ENCODE results near the gene FAM13C.

The FAM13C gene

DNA sequence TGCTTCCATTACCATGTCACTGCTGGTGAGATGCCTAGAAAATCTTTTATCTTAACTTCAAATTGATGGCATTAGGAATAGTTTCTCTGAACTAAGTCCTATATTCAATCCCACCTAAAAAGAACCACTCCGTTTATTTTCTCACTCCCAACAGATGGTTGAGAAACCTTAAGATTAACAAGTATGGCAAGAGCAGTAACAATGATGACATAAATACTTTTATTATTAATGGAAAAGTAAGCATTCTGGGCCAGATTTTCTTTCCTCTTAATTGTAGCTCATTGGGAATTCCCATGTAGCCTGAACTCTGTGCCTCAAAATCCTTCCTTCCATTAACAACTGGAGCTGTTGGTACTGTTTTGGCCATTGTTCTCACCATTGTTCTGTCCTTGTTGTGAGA is 21.1 kb upstream of the FAM13C start:
- H2BK15ac ChIP-seq (replicated peaks; ENCODE audit: low read depth), result no peak overlapping the region
- H3K4me3 ChIP-seq (ENCODE audit: low read length), result no peak overlapping the region
- no peak overlapping the region for H3K56ac ChIP-seq (ENCODE audit: low read length)
- no peaks in the 10 kb centered on the region for H3K4me1 ChIP-seq (ENCODE audit: control insufficient read depth, low read depth, low read length)
- H3K27ac ChIP-seq (ENCODE audit: low read depth, low read length), result no peak overlapping the region
- H4K8ac ChIP-seq (ENCODE audit: low read depth, low read length), result no peak overlapping the region
- no peak for DNase-seq
- no peak overlapping the region for H3K4ac ChIP-seq (ENCODE audit: low read depth, low read length)
- no peak overlapping the region for H2BK5ac ChIP-seq (ENCODE audit: low read length)
- no peak overlapping the region for H2BK120ac ChIP-seq (ENCODE audit: low read depth, low read length)
- no peak overlapping the region for H3K9ac ChIP-seq (ENCODE audit: low read length)
- H3K4me2 ChIP-seq (ENCODE audit: low read length), result no peak overlapping the region
- H3K79me1 ChIP-seq (ENCODE audit: low read length), result no peaks in the 10 kb centered on the region
- H3K79me2 ChIP-seq (ENCODE audit: control insufficient read depth, insufficient read depth, low read length), result no peaks in the 10 kb centered on the region
- no peak overlapping the region for H2AK5ac ChIP-seq (ENCODE audit: low read length)
- no peak overlapping the region for H3K18ac ChIP-seq (ENCODE audit: low read length)
- H3K27me3 ChIP-seq (ENCODE audit: insufficient read depth, low read length, poor library complexity), result no peaks in the 10 kb centered on the region
- no peaks in the 10 kb centered on the region for H3K36me3 ChIP-seq (ENCODE audit: control insufficient read depth, insufficient read depth, low read length)
- WGBS (ENCODE audit: extremely low coverage, insufficient coverage, low lambda C conversion rate), result no CpG with 5 or more reads among the region's 1 CpG
- H3K23ac ChIP-seq (ENCODE audit: low read length), result no peak overlapping the region
- no peak overlapping the region for H4K5ac ChIP-seq (ENCODE audit: low read length)

DNA sequence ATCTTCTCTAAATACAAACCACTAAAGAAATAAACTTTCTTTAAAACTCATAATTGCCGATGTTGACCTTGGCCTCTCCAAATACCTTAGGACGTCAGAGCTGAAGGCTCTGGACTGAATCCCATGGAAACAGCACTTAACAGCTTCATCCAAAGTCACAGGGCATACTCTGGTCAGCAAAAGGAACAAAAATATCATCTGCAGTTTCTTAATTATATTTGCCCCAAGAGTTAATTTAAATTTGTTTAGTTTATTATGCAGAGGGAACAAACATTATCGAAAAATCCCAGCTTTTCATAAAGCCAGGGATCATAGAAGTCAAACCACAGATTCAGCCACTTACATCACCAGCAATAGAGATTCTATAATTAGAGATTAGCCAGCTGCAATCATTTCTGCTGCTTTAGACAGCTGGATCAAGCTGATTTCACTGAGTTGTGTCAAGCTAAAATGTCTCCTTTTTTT is 20.5 kb upstream of the FAM13C start:
- Histone ChIP-seq H3K4me1 (ENCODE audit: control insufficient read depth, low read depth, low read length) (no peaks in the 10 kb centered on the region), H3K9ac (ENCODE audit: low read length) (no peak overlapping the region), H3K79me2 (ENCODE audit: control insufficient read depth, insufficient read depth, low read length) (no peaks in the 10 kb centered on the region), H3K4me2 (ENCODE audit: low read length) (no peak overlapping the region), H3K18ac (ENCODE audit: low read length) (no peak overlapping the region), H3K56ac (ENCODE audit: low read length) (no peak overlapping the region), H4K5ac (ENCODE audit: low read length) (no peak overlapping the region), H3K4me3 (ENCODE audit: low read length) (no peak overlapping the region), H2BK5ac (ENCODE audit: low read length) (no peak overlapping the region), H4K8ac (ENCODE audit: low read depth, low read length) (no peak overlapping the region), H3K27ac (ENCODE audit: low read depth, low read length) (no peak overlapping the region), H3K79me1 (ENCODE audit: low read length) (no peaks in the 10 kb centered on the region), H3K27me3 (ENCODE audit: insufficient read depth, low read length, poor library complexity) (no peaks in the 10 kb centered on the region), H3K36me3 (ENCODE audit: control insufficient read depth, insufficient read depth, low read length) (no peaks in the 10 kb centered on the region), H3K23ac (ENCODE audit: low read length) (no peak overlapping the region), H2BK120ac (ENCODE audit: low read depth, low read length) (no peak overlapping the region), H2AK5ac (ENCODE audit: low read length) (no peak overlapping the region), H3K4ac (ENCODE audit: low read depth, low read length) (no peak overlapping the region), H2BK15ac (replicated peaks; ENCODE audit: low read depth) (no peak overlapping the region)
- WGBS (ENCODE audit: extremely low coverage, insufficient coverage, low lambda C conversion rate), result no CpG with 5 or more reads among the region's 3 CpGs
- no peak for DNase-seq

DNA sequence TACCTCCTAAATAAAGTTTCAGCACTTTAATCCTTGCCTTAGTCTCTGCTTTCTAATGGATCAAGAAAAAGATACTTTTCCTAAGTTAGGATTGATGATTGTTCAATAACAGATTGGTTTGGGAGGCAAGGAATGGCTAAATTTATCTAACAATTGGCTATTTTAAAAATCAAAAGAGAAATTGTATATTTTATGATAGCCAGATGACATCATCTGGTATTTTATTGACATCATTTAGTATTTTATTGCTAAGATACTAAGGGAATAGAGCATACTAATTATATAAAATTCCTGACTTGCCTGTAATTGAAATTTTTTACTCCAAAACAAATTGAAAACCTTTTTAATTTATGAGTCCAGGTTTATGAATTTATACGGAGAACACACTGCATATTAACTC is 19.3 kb upstream of the FAM13C start:
- Histone ChIP-seq H3K56ac (ENCODE audit: low read length) (no peak overlapping the region), H4K5ac (ENCODE audit: low read length) (no peak overlapping the region), H3K4me1 (ENCODE audit: control insufficient read depth, low read depth, low read length) (no peaks in the 10 kb centered on the region), H3K9ac (ENCODE audit: low read length) (no peak overlapping the region), H4K8ac (ENCODE audit: low read depth, low read length) (no peak overlapping the region), H3K27ac (ENCODE audit: low read depth, low read length) (no peak overlapping the region), H3K4me2 (ENCODE audit: low read length) (no peak overlapping the region), H3K79me1 (ENCODE audit: low read length) (no peaks in the 10 kb centered on the region), H3K23ac (ENCODE audit: low read length) (no peak overlapping the region), H2AK5ac (ENCODE audit: low read length) (no peak overlapping the region), H3K4ac (ENCODE audit: low read depth, low read length) (no peak overlapping the region), H3K36me3 (ENCODE audit: control insufficient read depth, insufficient read depth, low read length) (no peaks in the 10 kb centered on the region), H2BK120ac (ENCODE audit: low read depth, low read length) (no peak overlapping the region), H3K4me3 (ENCODE audit: low read length) (no peak overlapping the region), H3K27me3 (ENCODE audit: insufficient read depth, low read length, poor library complexity) (no peaks in the 10 kb centered on the region), H2BK15ac (replicated peaks; ENCODE audit: low read depth) (no peak overlapping the region), H2BK5ac (ENCODE audit: low read length) (no peak overlapping the region), H3K18ac (ENCODE audit: low read length) (no peak overlapping the region), H3K79me2 (ENCODE audit: control insufficient read depth, insufficient read depth, low read length) (no peaks in the 10 kb centered on the region)
- no CpG with 5 or more reads among the region's 1 CpG for WGBS (ENCODE audit: extremely low coverage, insufficient coverage, low lambda C conversion rate)
- no peak for DNase-seq

DNA sequence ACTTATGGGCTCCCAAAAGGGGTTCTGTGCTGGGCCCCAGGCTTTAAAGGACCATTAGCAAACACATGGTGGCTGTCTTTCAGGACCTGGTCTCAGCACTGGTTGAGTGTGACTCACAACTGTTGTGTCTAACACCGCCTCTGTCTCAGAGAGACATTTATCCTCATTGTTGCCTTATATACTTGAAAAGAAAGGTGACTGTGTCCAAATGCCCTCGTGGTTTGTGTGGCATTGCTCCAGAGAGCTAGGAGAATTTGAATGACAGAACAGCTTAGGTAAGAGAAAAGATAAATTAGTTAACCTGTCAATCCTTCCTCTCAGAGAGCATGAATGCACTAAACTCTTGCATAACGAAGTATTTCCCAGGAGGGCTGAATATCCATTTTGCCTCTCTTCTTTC is 14.5 kb upstream of the FAM13C start:
- Histone ChIP-seq H3K56ac (ENCODE audit: low read length) (no peak overlapping the region), H3K27me3 (ENCODE audit: insufficient read depth, low read length, poor library complexity) (no peaks in the 10 kb centered on the region), H2BK120ac (ENCODE audit: low read depth, low read length) (no peak overlapping the region), H3K23ac (ENCODE audit: low read length) (no peak overlapping the region), H3K36me3 (ENCODE audit: control insufficient read depth, insufficient read depth, low read length) (no peaks in the 10 kb centered on the region), H2AK5ac (ENCODE audit: low read length) (no peak overlapping the region), H2BK5ac (ENCODE audit: low read length) (no peak overlapping the region), H4K8ac (ENCODE audit: low read depth, low read length) (no peak overlapping the region), H3K4me2 (ENCODE audit: low read length) (no peak overlapping the region), H2BK15ac (replicated peaks; ENCODE audit: low read depth) (no peak overlapping the region), H4K5ac (ENCODE audit: low read length) (no peak overlapping the region), H3K9ac (ENCODE audit: low read length) (no peak overlapping the region), H3K79me1 (ENCODE audit: low read length) (no peaks in the 10 kb centered on the region), H3K4me3 (ENCODE audit: low read length) (no peak overlapping the region), H3K18ac (ENCODE audit: low read length) (no peak overlapping the region), H3K4ac (ENCODE audit: low read depth, low read length) (no peak overlapping the region), H3K27ac (ENCODE audit: low read depth, low read length) (no peak overlapping the region), H3K4me1 (ENCODE audit: control insufficient read depth, low read depth, low read length) (no peaks in the 10 kb centered on the region), H3K79me2 (ENCODE audit: control insufficient read depth, insufficient read depth, low read length) (no peaks in the 10 kb centered on the region)
- DNase-seq, result no peak
- no CpG with 5 or more reads among the region's 3 CpGs for WGBS (ENCODE audit: extremely low coverage, insufficient coverage, low lambda C conversion rate)

DNA sequence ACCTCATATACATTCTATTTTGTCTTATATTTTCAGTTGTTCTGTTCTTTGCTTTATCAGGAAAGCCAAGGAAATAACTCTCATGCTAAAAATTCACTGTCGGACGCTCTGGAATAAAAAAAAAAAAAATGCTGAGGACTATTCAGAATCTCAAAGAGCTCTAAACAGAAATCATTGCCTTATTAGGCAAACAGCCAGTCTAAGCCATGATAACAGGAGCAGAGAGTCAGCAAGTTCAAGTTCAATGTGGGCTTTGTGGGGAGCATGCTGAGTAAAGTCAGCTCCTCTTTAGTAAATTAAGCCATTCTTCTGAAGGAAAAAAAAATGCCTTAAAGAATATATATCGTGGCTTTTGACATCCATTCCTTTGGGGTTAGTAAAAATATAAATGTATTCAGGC is 13.6 kb upstream of the FAM13C start:
- no peak overlapping the region for H2BK5ac ChIP-seq (ENCODE audit: low read length)
- H3K79me2 ChIP-seq (ENCODE audit: control insufficient read depth, insufficient read depth, low read length), result no peaks in the 10 kb centered on the region

GRCh38 chr10:59374916-59375315 is 12.6 kb upstream of the FAM13C start:
- no peak overlapping the region for H4K8ac ChIP-seq (ENCODE audit: low read depth, low read length)
- H3K27me3 ChIP-seq (ENCODE audit: insufficient read depth, low read length, poor library complexity), result no peaks in the 10 kb centered on the region
- H2AK5ac ChIP-seq (ENCODE audit: low read length), result no peak overlapping the region
- H3K27ac ChIP-seq (ENCODE audit: low read depth, low read length), result no peak overlapping the region
- H3K4me1 ChIP-seq (ENCODE audit: control insufficient read depth, low read depth, low read length), result no peaks in the 10 kb centered on the region
- no peak overlapping the region for H3K9ac ChIP-seq (ENCODE audit: low read length)
- no peak overlapping the region for H3K56ac ChIP-seq (ENCODE audit: low read length)
- no peaks in the 10 kb centered on the region for H3K36me3 ChIP-seq (ENCODE audit: control insufficient read depth, insufficient read depth, low read length)
- no peaks in the 10 kb centered on the region for H3K79me2 ChIP-seq (ENCODE audit: control insufficient read depth, insufficient read depth, low read length)
- no peak overlapping the region for H2BK15ac ChIP-seq (replicated peaks; ENCODE audit: low read depth)
- no peak overlapping the region for H2BK5ac ChIP-seq (ENCODE audit: low read length)
- H3K79me1 ChIP-seq (ENCODE audit: low read length), result no peaks in the 10 kb centered on the region
- no peak overlapping the region for H3K4me2 ChIP-seq (ENCODE audit: low read length)
- no peak overlapping the region for H3K4me3 ChIP-seq (ENCODE audit: low read length)
- no peak overlapping the region for H2BK120ac ChIP-seq (ENCODE audit: low read depth, low read length)
- no peak overlapping the region for H4K5ac ChIP-seq (ENCODE audit: low read length)
- no peak for DNase-seq
- no peak overlapping the region for H3K18ac ChIP-seq (ENCODE audit: low read length)
- H3K23ac ChIP-seq (ENCODE audit: low read length), result no peak overlapping the region
- H3K4ac ChIP-seq (ENCODE audit: low read depth, low read length), result no peak overlapping the region

More for the DNA sequence above, 13.6 kb upstream of the FAM13C start:
- Histone ChIP-seq H3K9ac (ENCODE audit: low read length) (no peak overlapping the region), H2BK120ac (ENCODE audit: low read depth, low read length) (no peak overlapping the region), H3K27ac (ENCODE audit: low read depth, low read length) (no peak overlapping the region), H3K56ac (ENCODE audit: low read length) (no peak overlapping the region), H2BK15ac (replicated peaks; ENCODE audit: low read depth) (no peak overlapping the region), H4K8ac (ENCODE audit: low read depth, low read length) (no peak overlapping the region), H3K23ac (ENCODE audit: low read length) (no peak overlapping the region), H4K5ac (ENCODE audit: low read length) (no peak overlapping the region), H3K4me2 (ENCODE audit: low read length) (no peak overlapping the region), H2AK5ac (ENCODE audit: low read length) (no peak overlapping the region), H3K4me3 (ENCODE audit: low read length) (no peak overlapping the region), H3K18ac (ENCODE audit: low read length) (no peak overlapping the region), H3K27me3 (ENCODE audit: insufficient read depth, low read length, poor library complexity) (no peaks in the 10 kb centered on the region), H3K4me1 (ENCODE audit: control insufficient read depth, low read depth, low read length) (no peaks in the 10 kb centered on the region), H3K4ac (ENCODE audit: low read depth, low read length) (no peak overlapping the region), H3K36me3 (ENCODE audit: control insufficient read depth, insufficient read depth, low read length) (no peaks in the 10 kb centered on the region), H3K79me1 (ENCODE audit: low read length) (no peaks in the 10 kb centered on the region)
- DNase-seq, result no peak
- WGBS (ENCODE audit: extremely low coverage, insufficient coverage, low lambda C conversion rate), result no CpG with 5 or more reads among the region's 3 CpGs
